GM12874 (cell line): Measurements from ENCODE around the gene MACC1.

ENCODE experiments used
- TF ChIP-seq, protein P1 (sequence below): IDR thresholded peaks from 2 replicates; pipeline ENCODE4 v1.5.1; 2011; ENCODE audit warnings: low read depth, mild to moderate bottlenecking, control low read depth, low read length, moderate library complexity; ENCODE audit not compliant: insufficient read depth

Gene MACC1

DNA sequence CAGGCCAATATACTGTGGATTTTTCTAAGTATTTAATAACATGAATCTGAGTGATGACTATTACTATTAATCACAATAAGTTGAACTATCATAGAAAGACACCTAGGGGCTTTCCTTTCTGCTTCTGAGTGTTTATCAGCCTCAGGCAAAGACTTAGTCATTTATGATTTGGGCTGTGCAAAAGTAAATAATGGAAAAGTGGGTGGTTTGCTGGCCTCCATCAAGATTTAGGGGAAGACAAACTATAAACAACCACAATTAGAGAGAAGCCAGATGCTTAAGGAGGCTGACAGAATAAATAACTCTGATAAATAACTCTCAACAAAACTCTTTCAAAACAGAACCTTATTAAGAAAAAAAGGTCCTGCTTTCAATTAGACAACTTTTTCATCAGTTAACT is 64.7 kb downstream of the MACC1 start:
- TF ChIP-seq, protein P1, sequence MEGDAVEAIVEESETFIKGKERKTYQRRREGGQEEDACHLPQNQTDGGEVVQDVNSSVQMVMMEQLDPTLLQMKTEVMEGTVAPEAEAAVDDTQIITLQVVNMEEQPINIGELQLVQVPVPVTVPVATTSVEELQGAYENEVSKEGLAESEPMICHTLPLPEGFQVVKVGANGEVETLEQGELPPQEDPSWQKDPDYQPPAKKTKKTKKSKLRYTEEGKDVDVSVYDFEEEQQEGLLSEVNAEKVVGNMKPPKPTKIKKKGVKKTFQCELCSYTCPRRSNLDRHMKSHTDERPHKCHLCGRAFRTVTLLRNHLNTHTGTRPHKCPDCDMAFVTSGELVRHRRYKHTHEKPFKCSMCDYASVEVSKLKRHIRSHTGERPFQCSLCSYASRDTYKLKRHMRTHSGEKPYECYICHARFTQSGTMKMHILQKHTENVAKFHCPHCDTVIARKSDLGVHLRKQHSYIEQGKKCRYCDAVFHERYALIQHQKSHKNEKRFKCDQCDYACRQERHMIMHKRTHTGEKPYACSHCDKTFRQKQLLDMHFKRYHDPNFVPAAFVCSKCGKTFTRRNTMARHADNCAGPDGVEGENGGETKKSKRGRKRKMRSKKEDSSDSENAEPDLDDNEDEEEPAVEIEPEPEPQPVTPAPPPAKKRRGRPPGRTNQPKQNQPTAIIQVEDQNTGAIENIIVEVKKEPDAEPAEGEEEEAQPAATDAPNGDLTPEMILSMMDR = no peak

DNA sequence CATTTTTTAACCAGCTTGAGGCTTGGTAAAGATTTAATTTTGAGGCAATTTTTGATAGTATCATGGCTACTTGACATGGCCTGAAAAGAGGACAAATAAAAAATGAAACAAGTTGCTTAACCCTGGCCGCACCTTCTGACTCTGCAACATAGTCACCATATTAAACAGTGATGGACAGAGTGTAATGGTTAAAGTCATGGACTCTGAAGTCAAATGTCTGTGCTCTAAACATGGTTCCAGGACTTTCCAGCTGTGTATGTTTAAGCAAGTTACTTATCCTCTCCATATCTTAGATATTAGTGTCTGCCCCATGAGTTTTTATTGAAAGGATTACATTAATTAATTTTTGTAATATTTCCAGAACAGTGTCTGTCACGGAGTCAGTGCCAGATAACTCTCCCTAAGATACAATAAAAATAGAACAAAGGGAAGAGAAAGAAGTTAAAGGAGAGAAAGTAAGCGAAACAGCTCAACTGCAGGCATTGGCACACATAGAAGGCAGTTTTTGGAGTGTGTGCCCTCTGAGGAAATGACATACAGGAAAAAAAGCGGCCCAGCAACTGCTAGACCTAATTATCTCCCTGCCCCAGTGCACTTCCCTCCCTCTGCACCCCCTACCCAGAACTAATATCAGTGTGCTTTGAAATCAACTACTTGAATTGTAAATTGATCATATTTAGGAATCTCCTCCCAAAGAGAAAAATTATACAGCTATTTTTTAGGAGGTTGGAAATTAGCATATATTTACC is 65.3 kb downstream of the MACC1 start:
- TF ChIP-seq, protein P1 = no peak

DNA sequence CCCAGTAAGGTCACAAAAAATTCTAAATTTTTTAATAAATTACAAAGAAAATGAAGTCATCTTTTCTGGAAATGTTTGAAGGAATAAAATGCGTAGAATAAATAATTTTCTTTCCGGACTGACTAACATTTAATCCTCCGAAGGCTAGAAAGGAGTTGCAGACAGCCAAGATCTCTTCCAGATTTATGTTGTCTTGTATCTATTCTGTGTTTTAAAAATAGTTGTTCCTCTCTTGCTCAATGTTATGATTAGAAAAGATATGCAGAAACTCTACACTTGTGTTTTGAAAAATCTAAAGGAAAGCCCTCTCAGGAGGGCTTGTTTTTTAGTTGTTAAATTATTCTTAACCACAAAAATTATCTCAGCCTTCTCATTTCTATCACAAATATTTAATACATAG is 70.7 kb downstream of the MACC1 start:
- TF ChIP-seq, protein P1 = no peak

DNA sequence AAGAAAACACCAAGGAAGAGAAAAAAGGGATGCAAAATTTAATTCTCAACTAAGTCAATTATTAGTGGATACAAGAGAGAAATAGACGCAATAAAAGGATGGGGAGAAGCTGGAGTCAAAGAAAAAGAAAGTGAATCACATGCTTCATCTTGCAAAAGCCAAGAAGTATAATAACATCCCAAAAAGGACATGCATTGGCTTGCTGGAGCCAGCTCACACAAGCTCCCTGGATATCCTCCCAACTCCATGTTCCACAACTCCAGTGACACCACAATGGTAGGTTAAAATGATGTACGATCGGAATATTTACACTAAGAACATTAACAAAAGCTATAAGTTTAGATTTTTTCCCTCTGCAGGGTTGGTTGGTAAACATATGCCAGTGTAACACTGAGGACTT is 72.4 kb downstream of the MACC1 start:
- TF ChIP-seq, protein P1 = no peak

- TF ChIP-seq, protein P1 = no peak
These were observed 75.5 kb downstream of the MACC1 start for GRCh38 chr7:20141666-20142065.

GRCh38 chr7:20141002-20141345 is 76.2 kb downstream of the MACC1 start:
- TF ChIP-seq, protein P1 = no peak

DNA sequence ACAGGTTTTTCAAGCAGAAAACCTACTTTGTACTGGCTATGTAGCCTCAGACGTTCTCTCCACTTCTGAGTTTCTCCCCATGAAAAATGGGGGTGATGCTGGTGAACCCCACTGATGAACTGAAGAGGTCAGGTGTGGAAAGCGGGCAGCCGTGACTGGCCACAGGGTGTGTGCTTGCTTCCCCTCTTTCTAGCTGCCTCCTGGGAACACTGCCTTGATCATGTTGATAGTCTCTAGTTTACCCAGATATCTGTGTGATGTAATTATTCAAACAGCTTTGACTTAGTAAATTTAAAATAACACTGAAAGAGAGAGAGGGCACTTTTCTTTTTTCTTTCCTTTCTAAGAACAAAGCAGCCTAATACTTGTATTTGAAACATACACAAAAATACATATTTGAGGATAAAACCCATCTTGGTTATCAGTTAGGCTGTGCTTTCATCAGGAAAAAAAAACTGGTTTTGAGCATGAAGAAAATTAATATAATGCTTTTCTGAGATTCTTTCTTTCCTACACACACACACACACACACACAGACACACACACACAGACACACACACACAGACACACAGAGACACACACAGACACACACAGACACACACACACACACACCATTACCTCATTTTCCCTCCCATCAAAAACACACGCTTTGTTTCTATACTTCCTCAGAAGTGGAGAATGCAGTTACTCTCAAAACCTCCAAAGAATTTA is 76.7 kb downstream of the MACC1 start:
- TF ChIP-seq, protein P1 = no peak
